NCI-H748 (cell line): ENCODE results near the gene PHKA2.

Source experiments
- DNase-seq: peaks from one replicate; lab custom pipeline; 2025; ENCODE audit not compliant: unreplicated experiment; lab: John Stamatoyannopoulos, UW

Gene PHKA2

DNA sequence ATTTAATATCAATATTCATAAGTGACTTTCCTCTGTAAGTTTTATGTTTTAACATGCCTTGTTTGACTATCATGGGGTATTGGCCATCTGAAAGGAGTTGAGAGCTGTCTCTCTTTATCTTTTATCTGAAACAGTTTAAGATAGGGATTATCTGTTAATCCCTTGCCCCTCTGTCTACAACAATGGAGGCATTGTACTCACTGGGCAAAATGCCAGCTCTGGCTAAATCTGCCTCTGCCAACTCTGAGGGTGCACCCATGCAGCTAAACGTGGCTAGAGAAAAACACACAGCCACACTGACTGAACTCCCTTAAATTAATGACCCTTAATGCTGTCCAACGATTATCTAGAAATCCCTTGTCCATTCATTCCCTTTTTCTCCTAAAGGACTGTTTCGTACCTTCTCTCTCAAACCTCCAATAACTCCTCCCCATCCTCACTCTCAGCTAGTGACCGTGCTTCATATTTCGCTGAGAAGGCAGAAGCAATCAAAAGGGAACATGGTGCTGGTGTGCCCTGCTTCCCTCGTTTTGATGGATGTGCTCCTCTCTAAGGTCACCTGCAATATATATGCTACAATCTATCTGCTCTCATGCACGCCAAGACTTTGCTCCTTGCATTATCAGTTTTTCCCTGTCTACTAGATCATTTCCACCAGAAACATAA, 10.3 kb downstream of the PHKA2 start:
- DNase-seq, result peak; percentile 87

DNA sequence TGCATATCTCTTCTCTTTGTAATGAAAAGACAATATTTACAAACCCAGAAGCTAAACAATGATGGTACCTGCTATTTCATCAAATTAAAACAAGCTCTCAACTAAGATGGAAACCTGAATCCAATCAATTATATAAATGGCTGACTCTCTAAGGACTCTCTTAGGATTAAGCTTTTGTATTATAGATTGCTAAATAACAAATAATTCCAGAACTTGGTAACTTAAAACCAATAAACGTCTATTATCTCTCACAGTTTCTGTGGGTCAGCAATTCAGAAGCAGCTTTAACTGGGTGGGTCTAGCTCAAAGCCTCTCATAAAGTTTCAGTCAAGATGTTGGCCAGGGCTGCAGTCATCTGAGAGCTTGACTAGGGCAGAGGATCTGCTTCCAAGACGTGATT, 12.4 kb downstream of the PHKA2 start:
- DNase-seq, result peak; percentile 46

DNA sequence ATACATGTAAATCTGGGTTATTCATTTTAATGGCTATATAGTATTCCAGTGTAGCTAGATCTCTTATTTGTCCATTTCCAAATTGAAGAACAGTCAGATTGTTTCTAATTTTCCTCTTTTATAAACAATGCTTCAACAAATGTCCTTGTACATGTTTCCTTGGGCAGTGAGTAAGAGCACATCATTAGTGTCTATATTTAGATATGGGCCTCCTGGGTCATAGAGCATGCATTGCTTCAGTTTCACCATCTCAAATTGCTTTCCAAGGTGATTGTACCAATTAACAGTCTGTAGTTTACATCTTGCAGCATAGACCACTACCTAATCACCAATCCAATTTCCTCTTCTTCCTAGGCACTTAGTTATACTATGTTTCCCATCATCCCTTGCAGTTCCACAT, 13.4 kb downstream of the PHKA2 start:
- no peak for DNase-seq

DNA sequence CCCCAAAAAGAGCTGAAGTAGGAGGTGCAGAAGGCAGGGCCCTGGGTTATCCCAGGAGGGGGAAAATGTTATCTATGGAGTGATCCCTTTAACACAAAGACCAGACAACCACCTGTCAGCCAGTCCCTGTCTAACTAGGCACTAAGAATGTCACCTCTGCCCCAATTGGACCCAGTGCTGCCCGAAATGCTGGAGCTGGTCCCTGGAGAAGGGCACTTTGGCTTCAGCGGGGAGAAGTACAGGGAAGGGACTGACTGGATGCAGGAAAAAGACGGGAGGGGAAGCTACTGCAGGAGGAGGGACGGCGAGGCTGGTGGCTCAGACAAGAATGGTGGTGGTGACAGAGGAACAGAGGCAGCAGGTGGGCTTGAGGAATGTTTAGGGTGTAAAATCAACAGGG, 17.3 kb downstream of the PHKA2 start:
- DNase-seq, result no peak

DNA sequence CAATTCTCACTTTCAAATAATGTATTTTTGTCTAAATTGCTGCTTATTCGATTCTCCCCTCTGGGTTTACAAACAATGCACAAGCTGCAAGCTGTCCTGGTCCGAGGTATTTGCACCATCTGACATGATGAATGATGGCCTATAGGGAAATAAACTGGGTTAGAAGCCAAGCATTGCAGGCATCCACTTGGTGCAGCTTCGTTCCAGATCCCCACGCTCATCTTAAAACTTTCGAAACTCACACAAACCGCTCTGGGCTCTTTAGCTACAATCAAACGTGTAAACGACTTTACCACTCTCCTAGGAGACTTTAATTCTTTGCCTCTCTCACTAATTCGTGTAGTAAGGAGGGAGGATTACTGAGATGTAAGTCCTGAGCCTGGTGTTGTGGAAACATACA, 19.0 kb downstream of the PHKA2 start:
- DNase-seq, result no peak

DNA sequence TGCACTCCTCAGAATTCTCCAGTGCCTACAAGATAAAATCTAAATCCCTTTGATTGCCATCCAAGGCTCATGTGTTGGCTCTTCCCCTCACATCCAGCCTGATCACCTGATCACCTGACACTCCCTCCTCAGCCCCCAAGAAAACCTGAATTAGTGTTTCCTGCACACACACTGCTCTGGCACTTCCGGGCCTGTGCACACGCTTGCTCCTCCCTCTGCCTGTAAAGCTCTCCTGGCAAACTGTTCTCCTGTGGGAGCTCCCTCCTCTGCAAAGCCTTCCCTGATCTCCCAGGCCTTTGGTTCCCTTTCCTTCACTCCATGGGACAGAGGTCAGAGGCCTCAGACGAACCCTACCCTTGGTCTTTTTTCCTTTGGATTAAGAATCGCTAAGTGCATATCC, 19.9 kb downstream of the PHKA2 start:
- no peak for DNase-seq

DNA sequence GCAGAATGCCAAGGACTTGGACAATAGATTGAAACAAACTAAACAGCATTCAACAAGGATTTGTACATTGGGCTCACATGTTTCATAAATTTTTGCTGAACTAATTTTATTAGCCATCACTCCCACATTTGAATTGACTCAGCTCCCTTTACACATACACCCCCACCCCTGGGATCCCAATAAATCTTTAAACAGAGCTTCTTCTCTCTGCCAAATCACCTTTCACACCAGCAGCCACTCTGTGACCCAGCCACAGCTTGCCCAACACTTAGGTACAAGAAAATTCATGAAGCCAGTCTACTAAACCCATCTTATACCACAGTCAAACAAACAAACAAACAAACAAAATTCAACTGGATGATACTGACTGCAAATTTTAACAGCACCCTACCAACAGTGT, 21.6 kb downstream of the PHKA2 start:
- DNase-seq, result no peak

DNA sequence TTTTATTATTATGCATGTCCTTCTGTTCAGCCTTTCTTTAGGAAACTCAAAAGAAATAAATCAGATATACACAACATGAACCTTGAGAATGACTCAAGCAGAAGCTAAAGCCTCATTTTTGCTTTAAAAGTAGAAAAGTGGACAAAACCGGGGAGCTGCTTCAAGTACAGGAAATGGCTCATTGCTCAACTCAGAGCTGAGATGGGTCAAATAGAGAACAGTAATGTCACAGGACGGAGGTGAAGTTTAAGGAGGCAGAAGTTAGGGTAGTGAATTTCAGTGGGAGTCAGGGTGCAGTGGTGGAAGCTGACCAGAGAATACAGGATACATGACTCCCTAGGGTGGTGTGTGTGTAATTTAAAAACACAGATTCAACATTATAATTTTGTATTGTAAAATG, 22.2 kb downstream of the PHKA2 start:
- no peak for DNase-seq

DNA sequence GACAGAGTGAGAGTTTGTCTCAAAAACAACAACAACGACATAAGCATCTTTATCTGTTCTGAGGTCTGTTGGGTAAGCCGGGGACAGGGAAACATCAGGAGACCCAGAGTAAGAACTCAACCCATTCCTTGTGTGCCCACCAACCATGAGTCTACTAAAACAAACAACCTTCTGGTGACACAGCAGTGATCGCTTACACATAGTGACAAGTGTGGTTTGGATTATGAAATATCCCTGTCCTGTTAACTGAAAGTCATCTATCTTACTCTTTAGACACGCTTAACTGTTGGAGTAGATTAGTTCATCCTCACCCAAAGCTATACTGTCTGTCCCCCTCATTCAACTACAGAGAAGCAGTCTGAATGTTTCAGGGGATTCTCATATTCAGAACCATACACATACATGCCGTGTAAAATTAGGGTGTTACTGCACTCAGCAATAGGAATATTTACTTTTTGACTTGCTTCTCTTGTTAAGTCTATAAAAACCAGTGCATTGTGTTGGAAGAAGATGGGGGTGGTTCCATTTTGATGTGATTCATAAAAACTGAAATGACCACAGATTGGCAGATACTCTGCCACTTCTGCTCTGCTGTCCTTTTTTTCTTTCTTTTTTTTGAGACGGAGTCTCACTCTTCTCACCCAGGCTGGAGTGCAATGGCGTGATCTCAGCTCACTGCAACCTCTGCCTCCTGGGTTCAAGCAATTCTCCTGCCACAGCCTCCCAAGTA, 27.4 kb downstream of the PHKA2 start:
- DNase-seq, result no peak

DNA sequence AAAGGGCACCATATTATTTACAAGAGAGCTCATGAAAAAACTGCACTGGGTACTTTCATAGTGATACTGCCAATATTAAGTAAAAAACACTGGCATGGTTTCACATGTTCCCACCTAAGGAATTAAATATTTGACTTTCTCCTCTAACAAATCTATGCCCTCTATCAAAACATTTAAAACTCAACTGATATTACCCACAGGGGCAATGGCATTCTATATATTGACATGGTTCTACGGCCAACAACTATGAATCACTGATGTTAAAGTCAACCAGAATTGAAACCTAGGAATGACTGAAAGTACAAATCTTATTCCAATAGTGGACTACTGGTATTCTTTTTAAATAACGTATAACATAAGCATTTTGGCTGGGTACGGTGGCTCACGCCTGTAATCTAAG, 28.2 kb downstream of the PHKA2 start:
- no peak for DNase-seq

DNA sequence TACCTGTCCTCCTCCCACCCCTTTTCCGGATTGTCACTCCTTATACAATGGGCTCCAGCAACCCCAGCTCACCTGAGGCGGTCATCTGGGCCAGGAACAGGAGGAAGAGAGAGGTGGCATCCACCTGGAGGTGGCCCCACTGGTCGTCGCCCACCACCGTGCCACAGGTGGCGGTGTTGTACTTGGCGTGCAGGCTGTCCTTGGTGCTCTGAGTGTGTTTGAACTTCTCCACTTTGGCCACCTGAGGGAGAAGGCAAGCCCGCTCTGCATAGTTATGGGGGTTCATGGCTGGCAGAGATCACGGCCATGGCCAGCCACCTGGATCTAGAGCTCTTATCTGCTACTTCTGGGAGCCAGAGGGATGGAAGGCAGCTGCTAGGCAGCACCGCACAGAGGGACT, 32.9 kb downstream of the PHKA2 start:
- no peak for DNase-seq

DNA sequence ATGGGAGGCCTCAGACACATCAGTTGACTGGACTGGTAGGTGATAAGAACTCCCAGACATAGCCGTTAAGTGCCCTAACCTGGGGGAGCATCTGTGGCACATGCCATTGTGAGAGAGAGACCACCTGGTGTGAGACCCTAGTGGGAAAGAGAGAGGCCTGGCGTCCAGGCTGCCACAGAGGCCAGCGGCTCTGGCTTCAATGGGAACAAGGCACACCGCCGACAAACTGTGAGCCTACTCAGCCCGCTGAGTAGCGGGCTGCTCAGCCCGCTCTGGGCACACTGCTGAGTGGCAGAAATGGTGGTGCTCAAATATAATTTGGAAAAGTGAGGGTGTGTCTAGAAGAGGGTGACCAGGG, 34.0 kb downstream of the PHKA2 start:
- no peak for DNase-seq

DNA sequence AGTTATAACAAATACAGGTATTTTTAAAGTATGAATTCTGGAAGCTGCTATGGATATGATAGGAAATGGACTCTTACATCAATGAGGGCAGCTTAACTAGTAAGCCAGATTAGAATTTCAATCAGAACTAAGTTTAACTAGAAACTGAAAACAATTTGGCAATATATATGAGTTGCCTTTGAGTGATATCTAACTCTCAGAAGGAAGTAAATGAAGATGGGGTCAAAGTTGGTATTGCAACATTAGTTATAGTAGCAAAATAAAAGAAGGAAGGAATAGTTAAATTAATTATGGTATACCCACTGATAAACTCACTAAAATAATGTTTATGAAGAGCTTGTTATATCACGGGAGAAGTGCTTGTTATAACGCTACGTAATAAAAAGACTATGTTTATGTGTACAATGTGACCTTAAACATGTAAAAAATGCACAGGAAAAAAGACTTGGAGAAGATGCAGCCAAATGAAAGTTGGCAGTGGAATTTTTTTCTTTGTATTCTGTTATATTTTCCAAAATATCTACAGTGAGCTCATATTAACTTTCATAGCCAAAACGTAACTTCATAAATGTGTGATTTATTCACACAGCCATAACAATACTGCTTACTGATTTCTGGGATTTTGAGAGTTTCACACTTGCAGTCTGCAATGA, 34.5 kb downstream of the PHKA2 start:
- no peak for DNase-seq

DNA sequence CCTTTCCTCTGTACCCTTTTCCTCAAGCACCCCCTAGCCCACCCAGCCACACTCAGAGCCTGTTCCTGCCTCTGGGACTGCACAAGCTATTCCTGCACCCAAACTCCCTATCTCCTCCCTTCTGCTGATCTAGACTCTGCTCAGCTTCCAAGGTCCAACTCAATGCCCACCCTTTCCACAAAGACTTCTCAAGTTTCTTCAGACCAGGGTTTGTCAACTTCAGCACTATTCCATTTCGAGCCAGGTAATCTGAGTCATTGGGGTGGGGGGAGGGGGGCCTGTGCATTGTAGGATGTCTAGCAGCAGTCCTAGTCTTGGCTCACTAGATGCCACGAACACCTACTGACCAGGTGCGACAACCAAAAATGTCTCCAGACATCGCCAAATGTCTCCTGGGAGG, 37.3 kb downstream of the PHKA2 start:
- DNase-seq, result no peak

DNA sequence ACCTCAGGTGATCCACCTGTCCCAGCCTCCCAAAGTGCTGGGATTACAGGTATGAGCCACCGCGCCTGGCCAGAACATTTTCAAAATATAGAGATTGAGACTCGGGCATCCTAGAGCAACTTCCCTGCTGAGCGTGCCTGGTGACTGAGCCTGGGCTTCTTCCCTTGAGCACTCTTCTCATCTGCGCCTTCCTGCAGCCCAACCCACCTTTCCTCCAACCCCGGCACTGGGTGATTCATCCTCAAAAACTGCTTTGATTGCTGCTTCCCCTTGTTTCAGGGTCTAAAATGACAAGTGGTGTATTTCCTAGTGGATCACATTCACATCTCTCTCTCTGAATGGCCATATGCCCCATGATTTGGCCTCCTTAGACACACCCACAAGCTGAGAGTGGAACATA, 37.8 kb downstream of the PHKA2 start:
- DNase-seq, result no peak

DNA sequence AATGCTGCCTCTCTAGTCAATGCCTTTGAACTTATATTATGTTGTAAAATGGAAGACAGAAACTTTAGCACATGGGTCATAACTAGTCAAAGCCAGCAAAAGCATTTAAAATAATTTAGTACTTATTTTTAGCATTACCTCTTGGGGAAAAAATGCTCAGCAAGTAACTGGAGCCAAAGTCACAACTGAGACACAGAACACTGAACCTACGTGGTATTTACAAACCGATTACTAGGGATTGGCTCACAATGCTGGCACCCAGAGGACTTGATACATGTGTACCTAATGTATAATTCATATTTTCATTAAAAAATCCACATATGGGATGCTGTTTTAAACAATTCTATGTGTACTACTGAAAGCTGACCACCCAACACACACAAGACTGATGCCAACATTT, 38.4 kb downstream of the PHKA2 start:
- no peak for DNase-seq

DNA sequence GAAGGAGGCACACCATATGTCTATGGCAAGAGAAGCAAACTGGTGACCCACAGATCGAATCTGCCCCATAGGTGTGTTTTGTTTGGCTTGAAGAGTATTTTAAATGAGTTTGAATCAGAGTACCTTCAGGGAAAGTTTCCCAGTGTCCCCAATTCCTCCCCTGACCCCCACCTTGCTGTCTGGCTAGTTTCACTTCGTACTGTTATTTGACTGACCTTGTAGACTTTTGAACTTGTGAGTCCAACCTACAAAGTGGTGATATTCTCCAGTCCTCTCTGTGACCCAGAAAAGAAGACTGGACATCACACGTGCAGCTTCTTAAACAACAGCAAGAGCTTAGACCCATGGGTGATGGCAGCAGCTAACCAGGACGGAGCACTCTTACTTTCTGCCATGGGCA, 39.4 kb downstream of the PHKA2 start:
- no peak for DNase-seq

DNA sequence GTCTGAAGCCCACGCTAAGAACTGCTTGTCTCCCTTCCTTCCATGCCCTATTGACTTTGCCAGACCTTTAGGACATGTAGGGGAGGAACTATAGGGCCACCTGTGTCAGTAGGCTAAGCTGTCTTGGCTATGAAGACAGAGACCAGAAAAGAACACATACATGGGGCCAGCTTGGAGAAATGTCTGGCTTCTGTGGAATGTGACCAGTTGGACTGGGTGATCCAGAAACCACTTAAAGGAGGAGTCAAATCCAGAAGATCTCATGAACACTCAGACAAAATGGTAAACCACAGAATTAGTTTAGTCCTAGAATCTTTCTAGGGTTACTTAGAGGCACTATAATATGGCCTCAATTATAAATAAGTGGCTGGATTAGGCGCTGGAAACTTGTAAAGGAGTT, 42.0 kb downstream of the PHKA2 start:
- no peak for DNase-seq

DNA sequence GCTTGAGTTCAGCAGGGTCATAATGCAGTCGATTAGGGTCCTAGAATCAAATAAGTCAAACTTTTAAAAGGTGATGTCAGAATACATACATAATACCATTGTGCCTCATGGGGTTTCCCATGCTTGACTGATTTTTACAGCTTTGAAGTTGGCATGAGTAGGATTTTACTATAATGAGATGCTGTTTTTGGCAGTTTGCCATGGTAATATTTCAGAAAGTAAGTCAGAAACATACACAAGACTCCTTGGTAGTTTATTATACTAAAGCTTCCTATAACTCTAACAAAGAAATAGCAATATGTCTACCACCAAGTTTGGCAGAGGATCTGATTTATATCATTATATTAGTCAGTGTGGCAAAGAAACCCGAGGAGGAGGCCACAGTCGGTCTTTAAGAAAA, 45.2 kb downstream of the PHKA2 start:
- DNase-seq, result no peak

DNA sequence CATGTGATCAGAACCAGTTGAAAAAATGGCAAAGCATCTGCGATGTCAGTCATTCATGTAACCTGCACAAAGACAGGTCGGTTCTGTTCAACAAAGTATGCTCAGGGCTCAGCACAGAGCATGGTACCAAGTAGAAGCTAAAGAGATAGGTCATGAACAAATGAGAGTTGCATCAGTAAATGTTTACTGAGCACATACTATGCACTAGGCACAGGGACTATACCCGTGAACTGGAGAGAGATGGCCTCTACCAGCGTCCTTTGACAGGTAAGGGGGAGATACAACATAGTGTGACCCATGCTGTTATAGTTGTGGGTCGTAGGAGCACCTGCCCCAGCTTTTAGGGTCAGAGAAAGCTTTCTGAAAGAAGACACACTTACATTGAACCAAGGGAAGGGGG, 46.7 kb downstream of the PHKA2 start:
- no peak for DNase-seq

DNA sequence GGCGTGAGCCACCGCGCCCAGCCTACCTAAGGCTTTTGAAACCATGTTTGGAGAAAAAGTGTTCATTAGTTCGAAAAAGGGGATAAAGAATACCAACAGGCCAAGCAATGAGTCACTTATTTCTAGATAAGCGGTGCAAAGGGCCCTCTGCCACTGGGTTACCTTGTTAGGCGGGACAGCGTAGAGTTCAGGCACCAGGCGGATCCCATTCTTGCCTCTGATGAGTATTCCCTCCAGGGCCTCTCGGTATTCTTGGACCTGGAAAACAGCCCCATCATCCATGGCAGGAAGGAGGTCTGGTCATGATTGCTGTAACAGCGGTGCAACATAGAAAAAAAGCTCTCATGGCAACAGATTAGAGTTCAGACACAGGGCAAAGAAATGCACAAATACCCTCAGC, 48.0 kb downstream of the PHKA2 start:
- DNase-seq, result no peak

DNA sequence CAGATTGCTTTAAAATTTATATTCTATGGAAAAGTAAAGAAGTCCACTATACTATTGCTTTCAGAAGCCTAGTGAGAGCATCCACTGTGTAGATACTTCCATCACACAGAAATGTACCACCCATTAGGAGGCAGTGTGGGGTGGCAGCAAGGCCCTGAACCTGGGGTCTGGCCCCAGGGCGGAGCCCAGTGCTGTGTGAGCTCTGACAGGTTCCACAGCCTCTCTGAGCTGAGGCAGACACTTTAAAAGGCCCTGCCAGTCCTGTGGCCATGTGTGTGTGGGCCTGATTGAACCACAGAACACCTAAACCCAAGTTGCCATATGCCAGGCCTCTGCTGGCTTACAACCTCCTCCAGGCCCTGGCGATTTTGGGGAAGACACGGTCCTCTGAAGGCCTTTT, 49.2 kb downstream of the PHKA2 start:
- no peak for DNase-seq

DNA sequence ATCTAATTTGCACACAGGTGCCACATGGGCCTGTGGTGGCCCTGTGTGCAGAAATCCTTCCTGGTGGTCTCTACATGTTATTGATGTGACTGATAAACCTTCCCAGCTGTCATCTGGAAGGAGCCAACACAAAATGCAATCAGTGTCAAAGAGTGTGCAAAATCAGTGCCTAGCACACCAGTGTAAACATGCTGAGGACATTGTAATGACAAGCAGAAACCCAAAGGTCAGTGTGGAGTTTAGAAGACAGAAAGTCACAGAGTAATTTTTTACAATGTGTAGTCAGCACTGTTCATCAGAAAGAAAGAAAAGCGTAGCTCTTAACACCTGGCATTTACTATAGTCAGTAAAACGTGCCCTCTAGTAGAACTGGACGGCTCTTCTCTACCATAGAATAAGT, 50.3 kb downstream of the PHKA2 start:
- DNase-seq, result no peak
